ENCODE data around the gene SCYGR6. TPM values are rescaled to one million over a fixed set of nuclear protein-coding genes. Genes with fewer than 3 reads are reported as not detected.

The SCYGR6 gene
- total RNA-seq, 1 donor from 2014 or later, result not detected

GRCh38 chr2:227701556-227701955, 23.0 kb downstream of the SCYGR6 start:
- H3K27ac ChIP-seq, result no peak overlapping the region
- no peak for DNase-seq (ENCODE audit: extremely low spot score in 2 of 2)
- no peaks in the 10 kb centered on the region for H3K4me1 ChIP-seq
- no peaks in the 10 kb centered on the region for H3K36me3 ChIP-seq
- intact Hi-C loops (cut with DNase I), result no loop called here
- TF ChIP-seq POLR2A (IDR thresholded peaks at IDR 0.05), result no peak
- no peaks in the 10 kb centered on the region for H3K9me3 ChIP-seq
- no peak overlapping the region for H3K4me3 ChIP-seq
- H3K27me3 ChIP-seq, result no peaks in the 10 kb centered on the region

DNA sequence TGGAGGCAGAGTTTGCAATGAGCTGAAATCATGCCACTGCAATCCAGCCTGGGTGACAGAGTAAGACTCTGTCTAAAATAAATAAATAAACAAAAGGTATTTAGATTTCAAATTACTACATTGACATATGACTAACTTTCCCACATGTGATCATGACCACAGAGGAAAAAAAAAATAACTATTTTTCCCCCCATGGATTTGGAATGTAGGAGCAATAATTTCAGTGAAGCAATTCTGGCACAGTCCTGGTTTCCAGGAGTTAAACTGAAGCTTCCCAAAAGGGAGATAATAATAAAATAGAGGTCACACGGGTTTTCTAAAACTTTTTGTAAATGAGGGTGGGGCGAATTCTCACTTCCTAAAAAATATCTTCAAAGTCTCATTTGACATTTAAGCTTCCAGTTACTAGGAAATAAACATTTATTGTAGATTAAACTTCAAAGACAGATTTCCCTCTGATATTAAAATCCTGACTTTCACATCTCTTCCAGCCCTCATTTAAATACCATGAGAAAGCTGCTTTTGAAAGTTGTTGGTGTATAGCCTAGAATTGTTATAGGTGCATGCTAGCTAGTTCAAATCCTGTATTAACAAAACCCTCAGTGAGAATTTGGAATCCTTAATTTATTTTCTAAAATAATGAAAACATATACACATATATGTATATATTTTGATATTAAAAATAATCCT, 27.4 kb downstream of the SCYGR6 start:
- TF ChIP-seq, protein P1, sequence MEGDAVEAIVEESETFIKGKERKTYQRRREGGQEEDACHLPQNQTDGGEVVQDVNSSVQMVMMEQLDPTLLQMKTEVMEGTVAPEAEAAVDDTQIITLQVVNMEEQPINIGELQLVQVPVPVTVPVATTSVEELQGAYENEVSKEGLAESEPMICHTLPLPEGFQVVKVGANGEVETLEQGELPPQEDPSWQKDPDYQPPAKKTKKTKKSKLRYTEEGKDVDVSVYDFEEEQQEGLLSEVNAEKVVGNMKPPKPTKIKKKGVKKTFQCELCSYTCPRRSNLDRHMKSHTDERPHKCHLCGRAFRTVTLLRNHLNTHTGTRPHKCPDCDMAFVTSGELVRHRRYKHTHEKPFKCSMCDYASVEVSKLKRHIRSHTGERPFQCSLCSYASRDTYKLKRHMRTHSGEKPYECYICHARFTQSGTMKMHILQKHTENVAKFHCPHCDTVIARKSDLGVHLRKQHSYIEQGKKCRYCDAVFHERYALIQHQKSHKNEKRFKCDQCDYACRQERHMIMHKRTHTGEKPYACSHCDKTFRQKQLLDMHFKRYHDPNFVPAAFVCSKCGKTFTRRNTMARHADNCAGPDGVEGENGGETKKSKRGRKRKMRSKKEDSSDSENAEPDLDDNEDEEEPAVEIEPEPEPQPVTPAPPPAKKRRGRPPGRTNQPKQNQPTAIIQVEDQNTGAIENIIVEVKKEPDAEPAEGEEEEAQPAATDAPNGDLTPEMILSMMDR (IDR thresholded peaks at IDR 0.05), result no peak
- TF ChIP-seq POLR2A (IDR thresholded peaks at IDR 0.05) (no peak), POLR2AphosphoS5 (IDR thresholded peaks at IDR 0.05; ENCODE audit: insufficient read depth in 1 of 2, low read depth in 1 of 2) (no peak)
- H3K27me3 ChIP-seq, result no peaks in the 10 kb centered on the region
- DNase-seq (ENCODE audit: extremely low spot score in 2 of 2), result no peak
- no peaks in the 10 kb centered on the region for H3K4me1 ChIP-seq
- no peak overlapping the region for H3K4me3 ChIP-seq
- H3K27ac ChIP-seq, result no peak overlapping the region
- intact Hi-C loops (cut with DNase I), result no loop called here
- no peaks in the 10 kb centered on the region for H3K9me3 ChIP-seq
- no peaks in the 10 kb centered on the region for H3K36me3 ChIP-seq

- intact Hi-C loops (cut with DNase I), result no loop called here
- H3K27ac ChIP-seq, result no peak overlapping the region
- H3K27me3 ChIP-seq, result no peaks in the 10 kb centered on the region
- H3K36me3 ChIP-seq, result no peaks in the 10 kb centered on the region
- no peak for TF ChIP-seq POLR2AphosphoS5 (IDR thresholded peaks at IDR 0.05; ENCODE audit: insufficient read depth in 1 of 2, low read depth in 1 of 2)
- TF ChIP-seq, protein P1 (IDR thresholded peaks at IDR 0.05), result no peak
- no peak for TF ChIP-seq POLR2A (IDR thresholded peaks at IDR 0.05)
- H3K4me1 ChIP-seq, result no peaks in the 10 kb centered on the region
- DNase-seq (ENCODE audit: extremely low spot score in 2 of 2), result no peak
- no peaks in the 10 kb centered on the region for H3K9me3 ChIP-seq
- no peak overlapping the region for H3K4me3 ChIP-seq
These were observed 37.4 kb downstream of the SCYGR6 start for GRCh38 chr2:227687189-227687588.

- H3K9me3 ChIP-seq, result no peaks in the 10 kb centered on the region
- H3K4me1 ChIP-seq, result no peaks in the 10 kb centered on the region
- no peaks in the 10 kb centered on the region for H3K36me3 ChIP-seq
- DNase-seq (ENCODE audit: extremely low spot score in 2 of 2), result no peak
- no peak for TF ChIP-seq POLR2A (IDR thresholded peaks at IDR 0.05)
- H3K27me3 ChIP-seq, result no peaks in the 10 kb centered on the region
- H3K4me3 ChIP-seq, result no peak overlapping the region
- intact Hi-C loops (cut with DNase I), result no loop called here
- H3K27ac ChIP-seq, result no peak overlapping the region
These were observed 40.3 kb downstream of the SCYGR6 start for GRCh38 chr2:227684258-227684657.

DNA sequence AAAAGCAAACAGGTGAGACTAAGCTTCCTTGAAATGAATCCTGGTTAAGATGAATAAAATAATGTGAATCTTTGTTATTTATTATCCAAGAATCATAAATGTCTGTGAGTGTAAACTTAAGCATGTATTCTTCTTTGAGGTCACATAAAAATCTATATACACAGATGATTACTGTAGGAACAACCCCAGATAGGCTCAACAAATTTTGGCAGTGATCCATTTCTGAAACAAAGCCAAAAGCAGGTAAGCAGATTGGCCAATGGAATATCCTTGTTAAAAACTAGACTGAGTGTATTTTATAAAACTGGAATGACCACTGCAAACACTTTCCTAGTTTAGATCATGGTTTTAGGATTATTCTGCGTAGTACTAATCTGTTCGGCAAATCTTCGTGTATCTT, 46.6 kb downstream of the SCYGR6 start:
- no peak for TF ChIP-seq POLR2A (IDR thresholded peaks at IDR 0.05)
- TF ChIP-seq POLR2AphosphoS5 (IDR thresholded peaks at IDR 0.05; ENCODE audit: insufficient read depth in 1 of 2, low read depth in 1 of 2), result no peak
- TF ChIP-seq, protein P1 (IDR thresholded peaks at IDR 0.05), result no peak
- no peaks in the 10 kb centered on the region for H3K9me3 ChIP-seq
- no peak overlapping the region for H3K4me3 ChIP-seq
- intact Hi-C loops (cut with DNase I), result no loop called here
- H3K4me1 ChIP-seq, result no peaks in the 10 kb centered on the region
- no peak overlapping the region for H3K27ac ChIP-seq
- DNase-seq (ENCODE audit: extremely low spot score in 2 of 2), result no peak
- no peaks in the 10 kb centered on the region for H3K36me3 ChIP-seq
- H3K27me3 ChIP-seq, result no peaks in the 10 kb centered on the region

GRCh38 chr2:227674485-227674884, 50.1 kb downstream of the SCYGR6 start:
- no peak overlapping the region for H3K27ac ChIP-seq
- TF ChIP-seq, protein P1 (IDR thresholded peaks at IDR 0.05), result no peak
- TF ChIP-seq POLR2A (IDR thresholded peaks at IDR 0.05), result no peak
- TF ChIP-seq POLR2AphosphoS5 (IDR thresholded peaks at IDR 0.05; ENCODE audit: insufficient read depth in 1 of 2, low read depth in 1 of 2), result no peak
- H3K36me3 ChIP-seq, result no peaks in the 10 kb centered on the region
- H3K9me3 ChIP-seq, result no peaks in the 10 kb centered on the region
- H3K27me3 ChIP-seq, result no peaks in the 10 kb centered on the region
- H3K4me3 ChIP-seq, result no peak overlapping the region
- intact Hi-C loops (cut with DNase I), result no loop called here
- no peaks in the 10 kb centered on the region for H3K4me1 ChIP-seq
- DNase-seq (ENCODE audit: extremely low spot score in 2 of 2), result no peak
